NCI-H1417 treated with DMSO at 0.1 percent for 48 hours (cell line): ENCODE measurements around the gene ENPP7.

Source experiments
- DNase-seq: peaks from one replicate; lab custom pipeline; 2025; lab: John Stamatoyannopoulos, UW

The ENPP7 gene

GRCh38 chr17:79702550-79703236 lies 28.1 kb upstream of the ENPP7 start:
- no peak for DNase-seq

GRCh38 chr17:79704691-79705090 lies 26.1 kb upstream of the ENPP7 start:
- DNase-seq, result no peak

GRCh38 chr17:79705674-79706073 lies 25.1 kb upstream of the ENPP7 start:
- no peak for DNase-seq

- no peak for DNase-seq
These were observed 23.6 kb upstream of the ENPP7 start for GRCh38 chr17:79706931-79707850.

GRCh38 chr17:79707931-79708891 lies 22.5 kb upstream of the ENPP7 start:
- DNase-seq, result no peak

- no peak for DNase-seq
These were observed 18.9 kb upstream of the ENPP7 start for GRCh38 chr17:79711715-79712305.

GRCh38 chr17:79713391-79713790 lies 17.4 kb upstream of the ENPP7 start:
- DNase-seq, result no peak

- no peak for DNase-seq
These were observed 16.3 kb upstream of the ENPP7 start for GRCh38 chr17:79714176-79715097.

- no peak for DNase-seq
These were observed 15.4 kb upstream of the ENPP7 start for GRCh38 chr17:79715098-79715942.

GRCh38 chr17:79715943-79716797 lies 14.6 kb upstream of the ENPP7 start:
- DNase-seq, result no peak

GRCh38 chr17:79720705-79721292 lies 9.9 kb upstream of the ENPP7 start:
- DNase-seq, result no peak

GRCh38 chr17:79721993-79722671 lies 8.6 kb upstream of the ENPP7 start:
- no peak for DNase-seq

- DNase-seq, result no peak
These were observed 8.0 kb upstream of the ENPP7 start for GRCh38 chr17:79722787-79723186.

- DNase-seq, result peak; percentile 11
These were observed 2.4 kb upstream of the ENPP7 start for GRCh38 chr17:79728169-79728907.

- DNase-seq, result no peak
These were observed 1.8 kb upstream of the ENPP7 start for GRCh38 chr17:79728908-79729471.

- no peak for DNase-seq
These were observed 982 bp upstream of the ENPP7 start for GRCh38 chr17:79729761-79730160.

- DNase-seq, result no peak
These were observed 340 bp upstream of the ENPP7 start for GRCh38 chr17:79730437-79730768.
